ENCODE data around the gene TLE5.

Gene TLE5

DNA sequence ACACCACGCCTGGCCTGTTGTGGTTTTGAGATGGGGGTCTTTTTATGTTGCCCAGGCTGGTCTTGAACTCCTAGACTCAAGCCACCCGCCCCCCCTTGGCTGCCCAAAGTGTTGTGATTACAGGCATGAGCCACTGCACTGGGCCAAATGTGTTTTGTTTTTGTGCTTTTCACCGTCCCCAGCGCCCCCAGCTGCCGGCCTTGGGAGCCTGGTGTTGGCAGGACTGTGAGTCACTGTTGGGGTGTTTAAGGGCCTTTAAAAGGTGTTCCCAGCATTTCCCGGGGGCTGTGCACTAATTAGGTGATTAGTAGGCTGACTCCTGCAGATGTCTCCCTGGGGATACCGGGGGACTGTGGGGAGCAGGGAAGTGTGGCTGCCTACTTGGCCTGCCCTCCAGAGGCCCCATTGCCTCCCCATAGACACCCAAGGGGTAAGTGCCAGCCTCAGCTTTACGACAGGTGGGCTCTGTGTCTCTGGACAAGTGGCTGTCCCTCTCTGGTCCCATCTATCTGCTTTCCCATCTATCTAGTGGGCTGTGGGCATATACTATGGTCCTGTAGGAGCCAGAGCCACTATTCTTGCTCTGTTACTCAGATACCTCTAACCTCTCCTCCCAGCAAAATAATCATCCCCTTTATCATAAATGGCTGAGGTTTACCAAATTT lies 11.8 kb upstream of the TLE5 start:
- TF ChIP-seq ARNTL (CRISPR knock-in tag; IDR thresholded peaks at IDR 0.05; ENCODE audit: borderline replicate concordance, low read depth): no peak
- TF ChIP-seq PPARA (CRISPR knock-in tag; IDR thresholded peaks at IDR 0.05; ENCODE audit: borderline replicate concordance): no peak
- no peak for TF ChIP-seq ZNF70 (CRISPR knock-in tag; IDR thresholded peaks at IDR 0.05)
- no peak for TF ChIP-seq OSR1 (CRISPR knock-in tag; IDR thresholded peaks at IDR 0.05)
- TF ChIP-seq, protein P1, sequence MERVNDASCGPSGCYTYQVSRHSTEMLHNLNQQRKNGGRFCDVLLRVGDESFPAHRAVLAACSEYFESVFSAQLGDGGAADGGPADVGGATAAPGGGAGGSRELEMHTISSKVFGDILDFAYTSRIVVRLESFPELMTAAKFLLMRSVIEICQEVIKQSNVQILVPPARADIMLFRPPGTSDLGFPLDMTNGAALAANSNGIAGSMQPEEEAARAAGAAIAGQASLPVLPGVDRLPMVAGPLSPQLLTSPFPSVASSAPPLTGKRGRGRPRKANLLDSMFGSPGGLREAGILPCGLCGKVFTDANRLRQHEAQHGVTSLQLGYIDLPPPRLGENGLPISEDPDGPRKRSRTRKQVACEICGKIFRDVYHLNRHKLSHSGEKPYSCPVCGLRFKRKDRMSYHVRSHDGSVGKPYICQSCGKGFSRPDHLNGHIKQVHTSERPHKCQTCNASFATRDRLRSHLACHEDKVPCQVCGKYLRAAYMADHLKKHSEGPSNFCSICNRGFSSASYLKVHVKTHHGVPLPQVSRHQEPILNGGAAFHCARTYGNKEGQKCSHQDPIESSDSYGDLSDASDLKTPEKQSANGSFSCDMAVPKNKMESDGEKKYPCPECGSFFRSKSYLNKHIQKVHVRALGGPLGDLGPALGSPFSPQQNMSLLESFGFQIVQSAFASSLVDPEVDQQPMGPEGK (CRISPR knock-in tag; IDR thresholded peaks at IDR 0.05; ENCODE audit: borderline replicate concordance): no peak
- TF ChIP-seq TOX (CRISPR knock-in tag; IDR thresholded peaks at IDR 0.05; ENCODE audit: borderline replicate concordance): no peak
- TF ChIP-seq ZNF565 (CRISPR knock-in tag; conservative IDR thresholded peaks at IDR 0.05; ENCODE audit: low read depth): no peak
- TF ChIP-seq, protein P2, sequence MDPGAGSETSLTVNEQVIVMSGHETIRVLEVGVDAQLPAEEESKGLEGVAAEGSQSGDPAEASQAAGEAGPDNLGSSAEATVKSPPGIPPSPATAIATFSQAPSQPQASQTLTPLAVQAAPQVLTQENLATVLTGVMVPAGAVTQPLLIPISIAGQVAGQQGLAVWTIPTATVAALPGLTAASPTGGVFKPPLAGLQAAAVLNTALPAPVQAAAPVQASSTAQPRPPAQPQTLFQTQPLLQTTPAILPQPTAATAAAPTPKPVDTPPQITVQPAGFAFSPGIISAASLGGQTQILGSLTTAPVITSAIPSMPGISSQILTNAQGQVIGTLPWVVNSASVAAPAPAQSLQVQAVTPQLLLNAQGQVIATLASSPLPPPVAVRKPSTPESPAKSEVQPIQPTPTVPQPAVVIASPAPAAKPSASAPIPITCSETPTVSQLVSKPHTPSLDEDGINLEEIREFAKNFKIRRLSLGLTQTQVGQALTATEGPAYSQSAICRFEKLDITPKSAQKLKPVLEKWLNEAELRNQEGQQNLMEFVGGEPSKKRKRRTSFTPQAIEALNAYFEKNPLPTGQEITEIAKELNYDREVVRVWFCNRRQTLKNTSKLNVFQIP (CRISPR knock-in tag; IDR thresholded peaks at IDR 0.05; ENCODE audit: borderline replicate concordance, low read depth): no peak
- TF ChIP-seq RARB (CRISPR knock-in tag; IDR thresholded peaks at IDR 0.05): no peak
- no peak for TF ChIP-seq TSHZ2 (CRISPR knock-in tag; IDR thresholded peaks at IDR 0.05)
- no peak for TF ChIP-seq GLIS3 (CRISPR knock-in tag; IDR thresholded peaks at IDR 0.05)
- TF ChIP-seq, protein P3, sequence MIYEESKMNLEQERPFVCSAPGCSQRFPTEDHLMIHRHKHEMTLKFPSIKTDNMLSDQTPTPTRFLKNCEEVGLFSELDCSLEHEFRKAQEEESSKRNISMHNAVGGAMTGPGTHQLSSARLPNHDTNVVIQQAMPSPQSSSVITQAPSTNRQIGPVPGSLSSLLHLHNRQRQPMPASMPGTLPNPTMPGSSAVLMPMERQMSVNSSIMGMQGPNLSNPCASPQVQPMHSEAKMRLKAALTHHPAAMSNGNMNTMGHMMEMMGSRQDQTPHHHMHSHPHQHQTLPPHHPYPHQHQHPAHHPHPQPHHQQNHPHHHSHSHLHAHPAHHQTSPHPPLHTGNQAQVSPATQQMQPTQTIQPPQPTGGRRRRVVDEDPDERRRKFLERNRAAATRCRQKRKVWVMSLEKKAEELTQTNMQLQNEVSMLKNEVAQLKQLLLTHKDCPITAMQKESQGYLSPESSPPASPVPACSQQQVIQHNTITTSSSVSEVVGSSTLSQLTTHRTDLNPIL (CRISPR knock-in tag; IDR thresholded peaks at IDR 0.05; ENCODE audit: low read depth): no peak
- TF ChIP-seq SNAI2 (CRISPR knock-in tag; IDR thresholded peaks at IDR 0.05): no peak
- TF ChIP-seq ISL1 (CRISPR knock-in tag; IDR thresholded peaks at IDR 0.05): no peak
- TF ChIP-seq BACH2 (CRISPR knock-in tag; IDR thresholded peaks at IDR 0.05; ENCODE audit: borderline replicate concordance): no peak
- TF ChIP-seq ESRRG (CRISPR knock-in tag; IDR thresholded peaks at IDR 0.05): no peak
- no peak for TF ChIP-seq TCF4 (CRISPR knock-in tag; IDR thresholded peaks at IDR 0.05; ENCODE audit: borderline replicate concordance)
- TF ChIP-seq ZFP30 (CRISPR knock-in tag; IDR thresholded peaks at IDR 0.05): no peak
- TF ChIP-seq CSRNP3 (CRISPR knock-in tag; IDR thresholded peaks at IDR 0.05): no peak
- no peak for TF ChIP-seq ZFP3 (CRISPR knock-in tag; IDR thresholded peaks at IDR 0.05)
- no peak for ATAC-seq

- TF ChIP-seq ISL1 (CRISPR knock-in tag; IDR thresholded peaks at IDR 0.05) (no peak), ZNF565 (CRISPR knock-in tag; conservative IDR thresholded peaks at IDR 0.05; ENCODE audit: low read depth) (no peak), CSDC2 (CRISPR knock-in tag; IDR thresholded peaks at IDR 0.05) (no peak), PPARA (CRISPR knock-in tag; IDR thresholded peaks at IDR 0.05; ENCODE audit: borderline replicate concordance) (no peak), TOX (CRISPR knock-in tag; IDR thresholded peaks at IDR 0.05; ENCODE audit: borderline replicate concordance) (no peak), ZFP3 (CRISPR knock-in tag; IDR thresholded peaks at IDR 0.05) (no peak)
- TF ChIP-seq, protein P1 (CRISPR knock-in tag; IDR thresholded peaks at IDR 0.05; ENCODE audit: borderline replicate concordance): no peak
- ATAC-seq: peak; percentile 64
Observed at GRCh38 chr19:3073159-3073563, 10.9 kb upstream of the TLE5 start.

All from SK-N-SH treated with all-trans-retinoic acid at 6 μM for 48 hours (cell line).